ENCODE data around the gene KRT80.

KRT80 gene

DNA sequence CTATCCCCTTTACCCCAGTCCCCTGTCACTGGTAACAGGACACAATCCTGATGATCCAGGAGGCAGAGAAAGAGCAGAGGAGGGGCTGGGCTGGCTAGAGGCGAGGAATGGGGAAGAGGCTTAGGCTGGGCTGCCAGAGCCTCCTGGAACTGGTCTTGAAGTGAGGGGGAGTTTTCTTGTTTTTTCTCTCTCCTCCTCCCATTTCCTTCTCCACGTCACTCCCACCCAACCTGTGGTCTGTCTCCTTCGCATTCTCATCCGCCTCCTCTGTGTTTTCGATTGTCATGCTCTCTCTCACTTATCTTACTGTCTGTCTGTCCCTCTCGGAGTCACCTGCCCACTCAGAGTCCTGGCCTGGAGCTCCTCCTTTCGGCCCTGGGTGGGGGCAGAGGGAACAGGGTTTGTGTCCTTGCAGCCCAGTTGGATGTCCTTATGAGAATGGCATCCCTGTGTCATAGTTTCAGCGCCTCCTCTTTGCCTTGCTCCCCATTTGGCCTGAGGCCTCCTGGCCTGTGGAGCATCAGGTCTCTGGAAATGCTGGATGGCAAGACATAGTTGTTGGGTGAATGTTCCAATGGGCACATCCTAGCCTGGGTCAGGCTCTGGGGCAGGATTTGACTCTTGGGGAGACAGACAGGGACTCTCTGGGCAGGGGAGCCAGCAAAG, 3.4 kb upstream of the KRT80 start:
- DNase-seq, result no peak

DNA sequence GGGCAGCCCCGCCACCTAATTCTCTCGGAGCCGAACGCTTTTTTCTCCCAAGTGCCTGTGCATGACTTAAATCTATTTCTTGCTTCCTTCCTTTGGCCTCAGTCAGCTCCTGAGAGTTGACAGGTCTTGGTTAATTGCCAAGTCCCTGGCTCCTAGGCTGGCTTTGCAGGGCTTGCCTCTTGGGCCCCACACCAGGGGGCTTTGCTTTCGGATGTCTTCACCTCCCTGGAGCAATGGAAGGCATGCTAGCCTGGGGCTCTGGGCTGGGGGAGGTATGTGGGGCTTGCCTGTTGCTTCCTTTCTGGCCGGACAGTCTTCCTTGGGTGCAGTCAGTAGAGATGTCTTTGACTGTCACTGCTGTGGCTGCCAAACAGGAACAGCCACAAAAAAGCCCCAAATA, 2.2 kb upstream of the KRT80 start:
- DNase-seq, result no peak

DNA sequence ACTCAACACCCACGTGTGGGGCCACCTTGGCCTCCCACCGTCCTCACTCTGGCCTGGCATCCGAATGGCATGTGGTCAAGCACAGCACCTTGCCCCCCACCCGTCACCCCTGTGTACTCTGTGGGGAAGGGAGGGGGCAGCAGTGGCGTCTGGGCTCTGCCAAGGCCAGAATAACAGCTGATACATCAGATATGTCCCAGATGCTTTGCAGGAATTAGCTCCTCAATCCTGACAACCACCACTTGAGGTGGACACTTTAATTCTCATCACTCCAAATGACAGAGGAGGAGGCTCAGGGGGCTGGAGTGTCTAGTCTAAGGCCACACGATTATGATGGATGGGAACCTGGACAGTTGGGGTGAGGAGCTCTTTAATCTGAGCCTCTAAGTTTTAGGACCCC, 1.7 kb upstream of the KRT80 start:
- DNase-seq, result no peak

DNA sequence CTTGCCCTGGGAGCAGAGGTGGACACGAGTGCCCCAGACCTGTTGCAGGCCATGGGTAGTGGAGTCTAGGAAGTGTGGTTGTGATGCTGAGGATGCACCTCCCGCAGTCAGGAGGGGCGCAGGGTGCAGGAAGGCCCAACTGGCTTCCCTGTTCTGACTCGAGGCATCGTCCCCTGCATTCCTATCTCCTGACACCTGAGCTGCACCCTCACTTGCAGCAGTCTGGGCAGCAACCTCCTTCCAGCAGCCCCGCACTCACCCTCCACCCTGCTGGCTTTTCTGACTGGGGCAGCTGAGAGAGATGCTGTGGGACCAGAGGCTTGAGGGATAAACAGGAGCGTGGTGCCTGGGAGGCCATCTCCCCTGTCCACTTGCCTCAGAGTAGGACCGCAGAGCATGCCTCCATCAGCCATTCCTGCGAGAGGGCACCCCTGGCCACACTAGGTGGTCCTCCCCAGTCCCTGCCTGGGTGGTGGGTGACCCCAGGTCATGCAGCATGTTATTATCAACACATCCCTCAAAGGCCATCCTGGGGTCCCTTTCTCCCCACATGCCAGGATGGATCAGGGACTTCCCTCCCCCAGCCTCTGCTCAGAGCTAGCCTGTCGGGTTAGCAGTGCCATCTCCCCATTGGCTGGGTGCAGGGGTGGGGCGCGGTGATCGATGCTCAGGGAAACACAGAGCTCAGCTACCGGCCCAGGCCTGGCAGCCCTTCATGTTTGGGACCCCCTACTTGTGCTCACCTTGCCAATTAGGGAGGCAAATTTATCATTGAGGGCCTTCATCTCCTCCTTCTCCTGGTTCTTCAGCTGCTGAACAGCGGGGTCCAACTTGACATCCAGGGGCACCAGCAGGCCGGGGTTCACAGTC, 719 bp downstream of the KRT80 start:
- DNase-seq, result no peak

DNA sequence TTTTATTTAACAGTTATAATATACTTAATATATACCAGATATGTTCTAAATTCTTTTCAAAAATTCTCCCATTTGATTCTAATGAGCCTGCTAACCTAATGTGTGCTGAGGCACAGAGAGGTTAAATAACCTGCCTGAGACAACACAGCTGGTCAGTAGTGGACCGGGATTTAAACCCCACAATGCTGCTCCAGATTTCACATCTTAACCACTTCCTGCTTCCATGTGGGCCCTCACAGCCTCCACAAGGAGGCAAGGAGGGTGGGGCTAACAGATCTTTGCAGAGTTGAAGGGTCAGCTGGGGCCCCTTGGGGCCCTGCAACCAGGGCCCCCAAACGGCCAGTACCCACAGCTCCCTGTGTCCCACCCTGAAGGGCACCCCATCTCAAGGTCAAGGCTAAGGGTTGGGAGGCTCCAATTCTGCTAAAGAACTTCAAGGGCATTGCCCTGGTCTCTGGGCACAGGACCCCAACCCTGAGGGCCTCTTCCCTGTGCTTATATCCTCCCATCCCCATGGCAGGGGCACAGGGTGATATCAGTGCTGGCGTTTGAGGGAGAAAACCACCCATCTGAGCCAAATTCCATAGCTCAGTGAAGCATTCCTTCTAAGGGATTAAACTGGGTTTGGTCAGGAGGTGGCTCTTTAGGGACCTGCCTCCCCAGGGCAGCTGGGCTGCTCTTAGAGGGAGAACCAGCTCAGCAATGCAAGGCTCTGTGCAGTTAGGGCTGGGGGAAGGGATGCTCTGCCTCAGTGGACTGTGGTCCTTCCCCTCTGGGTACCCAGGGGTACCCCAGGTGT, 2.2 kb downstream of the KRT80 start:
- no peak for DNase-seq

DNA sequence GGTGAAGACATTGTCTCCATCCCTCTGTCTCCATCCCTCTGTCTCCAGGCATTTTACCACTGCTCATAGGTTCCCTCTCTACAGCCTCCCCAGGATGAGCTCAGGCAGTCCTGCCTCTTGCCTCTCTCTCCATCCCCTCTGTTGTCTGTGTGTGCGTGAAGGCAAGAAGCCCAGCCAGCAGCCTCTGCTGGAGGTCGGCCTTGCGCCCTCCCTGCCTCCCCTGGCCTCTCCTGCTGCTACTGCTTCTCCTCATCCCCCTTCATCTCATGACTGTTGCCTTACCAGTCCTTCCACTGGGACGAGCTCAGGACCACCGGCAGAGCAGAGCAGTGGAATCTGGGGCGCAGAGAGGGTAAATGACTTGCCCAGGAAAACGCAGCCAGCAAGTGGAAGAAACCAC, 3.2 kb downstream of the KRT80 start:
- DNase-seq, result no peak

DNA sequence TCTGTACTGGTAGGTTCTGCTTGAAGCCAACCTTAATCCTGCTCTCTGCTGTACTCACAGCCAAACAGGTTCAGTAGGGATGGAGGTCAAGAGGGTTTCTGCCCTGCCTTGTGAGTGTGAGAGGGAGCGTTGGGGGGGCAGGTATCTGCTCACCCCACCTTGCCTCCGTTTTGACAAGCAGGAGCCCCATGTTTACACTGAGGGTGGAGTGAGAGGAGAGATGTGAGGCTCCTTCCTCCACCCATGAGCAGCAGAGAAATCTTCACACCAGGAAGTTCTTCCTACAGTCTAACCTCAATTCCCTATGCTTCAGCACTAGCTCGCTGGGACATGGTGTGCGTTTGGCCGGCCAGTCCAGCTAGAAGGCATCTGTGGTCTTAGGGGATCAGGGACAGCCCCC, 4.2 kb downstream of the KRT80 start:
- DNase-seq, result no peak

DNA sequence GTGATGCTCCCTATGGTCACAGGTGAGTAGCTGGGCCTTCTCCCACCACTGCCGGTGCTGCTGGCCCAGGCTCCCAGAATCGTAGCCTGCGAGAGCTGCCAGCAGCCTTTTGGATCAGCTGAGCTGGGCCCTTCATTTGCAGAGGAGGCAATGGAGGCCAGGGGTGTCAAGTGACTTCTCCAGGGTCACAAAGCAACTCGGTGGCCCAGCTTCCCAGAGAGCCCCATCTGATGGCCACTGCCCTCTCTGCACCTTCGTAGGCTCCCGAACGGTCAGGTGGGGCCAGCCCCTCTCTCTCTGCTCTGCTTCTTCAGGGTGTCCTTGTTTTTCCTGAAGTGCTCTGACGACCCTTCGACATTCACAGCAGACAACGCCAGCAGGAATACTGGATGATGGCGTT, 4.6 kb downstream of the KRT80 start:
- no peak for DNase-seq

DNA sequence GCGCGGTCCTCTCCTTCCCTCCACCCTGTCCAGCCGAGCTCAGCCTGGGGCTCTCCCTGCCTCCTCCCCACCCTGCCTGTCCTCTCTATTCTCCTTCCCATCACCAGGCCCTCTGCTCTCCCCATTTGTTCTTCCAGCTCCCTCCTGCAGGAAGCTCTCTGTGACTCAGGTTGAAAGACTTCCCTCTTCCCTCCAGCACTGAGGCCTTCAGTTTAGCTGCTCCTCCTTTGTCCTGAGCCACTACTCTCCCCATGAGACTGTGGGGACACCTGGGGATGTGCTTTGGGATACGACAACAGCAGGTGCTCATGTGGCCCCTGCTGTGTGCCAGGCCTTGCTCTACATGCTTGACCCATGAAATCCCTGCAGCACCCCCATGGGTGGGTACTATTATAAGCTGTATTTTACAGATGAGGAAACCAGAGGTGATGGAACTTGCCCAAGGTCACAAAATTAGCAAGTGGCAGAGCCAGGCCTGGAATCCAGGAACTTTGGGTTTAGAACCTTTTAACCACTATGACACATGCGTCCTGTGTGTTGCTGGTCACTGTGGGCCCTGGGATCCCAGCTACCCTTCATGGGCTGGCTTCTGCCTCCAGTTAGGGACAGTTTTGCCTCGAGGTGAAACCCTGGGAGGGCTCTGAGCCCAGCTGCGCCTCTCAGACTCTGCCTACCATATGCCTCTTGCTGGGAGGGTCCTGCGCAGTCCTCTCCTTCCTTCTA, 5.5 kb downstream of the KRT80 start:
- no peak for DNase-seq

DNA sequence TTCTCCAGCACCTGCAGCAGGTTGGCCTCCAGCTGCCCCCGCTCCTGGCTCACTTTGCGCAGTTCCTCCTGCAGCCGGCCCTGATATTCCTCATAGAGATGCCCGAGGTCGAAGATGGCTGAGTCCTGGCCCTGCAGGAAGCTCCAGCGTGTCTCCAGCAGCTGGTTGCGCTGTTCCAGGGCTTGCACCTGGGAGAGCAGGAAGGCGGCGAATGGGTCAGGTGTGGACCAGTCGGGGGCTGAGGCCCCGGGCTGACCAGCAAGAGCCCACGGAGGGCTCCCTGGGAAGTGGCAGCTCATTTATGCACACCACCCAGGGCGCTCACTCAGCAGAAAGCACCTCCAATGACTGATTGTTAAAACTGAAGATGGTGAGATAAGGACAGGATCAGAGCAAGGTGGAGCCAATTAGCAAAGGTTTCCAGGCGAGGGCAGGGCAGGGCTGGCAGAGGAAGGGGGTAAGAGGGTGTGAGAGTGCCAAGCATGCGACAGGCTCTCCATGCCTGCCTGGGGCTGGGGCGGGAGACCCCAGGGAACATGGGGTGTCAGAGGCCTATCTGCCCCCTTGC, 6.3 kb downstream of the KRT80 start:
- no peak for DNase-seq

DNA sequence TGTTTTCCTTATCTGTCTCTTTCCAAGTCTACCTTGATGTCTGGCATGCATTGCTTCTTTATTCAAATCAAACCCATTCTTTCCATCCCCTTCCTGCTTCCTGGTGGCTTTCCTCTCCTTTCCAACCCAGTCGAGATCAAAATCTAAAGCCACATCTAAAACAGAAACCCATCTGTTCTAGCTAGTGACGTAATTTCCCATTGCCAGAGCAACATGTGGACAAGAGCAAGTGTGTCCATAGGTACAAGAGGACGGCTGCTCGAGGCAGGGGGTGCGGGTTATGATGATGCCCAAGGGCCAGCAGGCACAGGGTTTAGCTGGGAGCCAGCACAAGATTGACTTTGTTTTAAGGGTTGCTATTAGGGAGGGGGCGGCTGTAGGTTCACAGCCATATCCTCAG, 7.0 kb downstream of the KRT80 start:
- no peak for DNase-seq

DNA sequence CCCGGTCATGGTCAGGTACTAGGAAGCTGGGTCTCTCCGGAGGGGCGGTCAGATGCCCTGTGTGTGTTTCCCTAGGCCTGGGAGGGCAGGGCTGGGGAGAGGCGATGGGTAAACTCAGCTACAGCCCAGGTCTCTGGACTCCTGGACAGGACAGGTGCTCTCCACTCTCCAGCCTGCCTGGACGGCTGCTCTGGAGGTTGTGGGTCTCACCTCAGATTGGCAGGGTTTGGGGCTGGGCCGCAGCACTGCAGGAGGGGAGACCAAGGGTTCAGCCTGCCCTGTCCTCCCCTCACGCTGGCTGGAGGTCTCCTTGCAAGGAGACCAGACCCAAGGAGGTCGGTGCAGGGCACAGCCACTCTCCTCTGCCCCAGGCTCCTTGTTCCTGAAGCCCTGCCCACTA, 7.8 kb downstream of the KRT80 start:
- DNase-seq, result no peak

DNA sequence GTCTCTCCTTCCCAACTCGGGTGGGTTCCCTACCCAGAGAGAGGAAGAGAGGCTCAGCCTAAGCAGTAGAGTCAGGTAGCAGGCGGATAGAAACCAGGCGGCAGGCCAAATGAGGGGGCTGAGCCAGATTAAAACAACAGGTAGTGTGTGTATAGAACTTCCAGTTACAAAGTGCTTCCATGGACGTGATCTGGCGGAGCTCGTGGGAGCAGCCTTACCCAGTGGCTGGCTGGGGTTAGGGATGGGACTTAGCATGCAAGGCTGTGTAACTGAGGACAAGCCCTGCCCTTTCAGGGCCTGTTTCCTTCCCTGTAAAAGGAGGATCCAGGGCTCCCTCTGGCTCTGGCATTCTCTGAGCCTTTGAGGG, 8.3 kb downstream of the KRT80 start:
- DNase-seq, result no peak

DNA sequence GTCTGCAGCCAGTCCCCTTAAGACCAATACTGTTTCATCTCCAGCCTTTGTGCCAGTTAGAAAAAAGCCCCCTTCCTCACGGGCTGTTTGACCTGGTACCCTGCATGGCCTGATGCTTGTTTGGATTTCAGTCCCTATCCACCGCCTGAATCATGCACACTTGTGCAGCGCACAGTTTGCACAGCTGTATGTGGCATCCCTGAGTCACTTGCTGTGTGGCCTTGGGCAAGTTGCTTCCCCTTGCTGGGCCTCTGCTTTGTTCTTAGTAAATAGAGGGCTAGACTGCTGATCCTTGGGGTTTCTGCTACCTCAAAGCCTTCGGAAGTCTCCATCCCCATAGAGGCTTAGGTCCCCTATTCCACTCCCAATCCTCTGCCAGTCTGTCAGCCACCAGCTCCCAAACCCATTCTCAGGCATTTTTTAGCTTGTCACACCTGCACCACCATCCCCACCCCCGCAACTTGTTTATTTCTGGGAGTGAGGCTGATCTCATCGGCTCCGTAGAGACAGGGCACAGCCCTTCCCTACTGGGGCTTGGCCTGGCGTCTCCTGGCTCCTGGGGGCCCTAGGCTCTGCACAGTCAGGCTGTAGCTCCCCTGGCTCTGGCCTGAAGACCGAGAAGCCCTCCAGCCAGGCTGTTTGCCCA, 8.8 kb downstream of the KRT80 start:
- DNase-seq, result no peak

DNA sequence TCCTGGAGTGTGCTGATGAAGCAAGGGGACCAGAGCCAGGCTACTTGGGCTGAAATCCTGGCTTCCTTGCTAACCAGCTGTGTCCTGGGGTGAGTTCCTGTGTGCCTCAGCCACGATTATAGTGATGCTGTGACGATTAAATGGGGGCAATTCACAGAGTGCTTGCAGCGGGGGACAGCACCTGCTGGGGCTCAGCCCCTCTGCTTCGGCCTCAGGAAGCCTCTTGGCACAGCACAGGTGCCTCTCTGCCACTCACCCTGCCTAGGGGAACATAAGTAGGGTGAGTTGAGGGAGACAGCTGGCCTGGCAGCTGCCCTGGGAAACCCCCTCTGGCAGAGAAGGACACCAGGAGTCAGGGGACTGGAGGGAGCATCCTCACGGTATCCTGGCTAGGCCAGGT, 9.4 kb downstream of the KRT80 start:
- no peak for DNase-seq

DNA sequence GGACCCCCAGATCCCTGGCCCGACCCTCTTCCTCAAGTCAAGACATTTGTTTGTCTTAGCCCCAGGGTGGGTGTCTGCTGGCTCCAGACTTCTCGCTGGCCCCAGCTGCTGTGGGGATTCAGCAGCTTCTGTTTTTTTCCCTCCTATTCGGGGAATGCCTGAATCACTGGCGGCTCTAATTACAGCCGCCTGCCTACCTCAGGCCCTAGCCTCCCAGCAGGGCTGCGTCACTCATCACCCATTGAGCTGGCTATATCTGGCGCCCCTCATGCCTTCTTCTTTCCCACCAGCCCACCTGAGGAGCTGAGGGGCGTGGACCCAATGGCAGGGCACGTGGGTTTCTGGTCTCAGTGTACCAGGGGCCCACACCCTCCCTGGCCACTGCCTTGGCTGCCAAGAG, 10.1 kb downstream of the KRT80 start:
- DNase-seq, result no peak

DNA sequence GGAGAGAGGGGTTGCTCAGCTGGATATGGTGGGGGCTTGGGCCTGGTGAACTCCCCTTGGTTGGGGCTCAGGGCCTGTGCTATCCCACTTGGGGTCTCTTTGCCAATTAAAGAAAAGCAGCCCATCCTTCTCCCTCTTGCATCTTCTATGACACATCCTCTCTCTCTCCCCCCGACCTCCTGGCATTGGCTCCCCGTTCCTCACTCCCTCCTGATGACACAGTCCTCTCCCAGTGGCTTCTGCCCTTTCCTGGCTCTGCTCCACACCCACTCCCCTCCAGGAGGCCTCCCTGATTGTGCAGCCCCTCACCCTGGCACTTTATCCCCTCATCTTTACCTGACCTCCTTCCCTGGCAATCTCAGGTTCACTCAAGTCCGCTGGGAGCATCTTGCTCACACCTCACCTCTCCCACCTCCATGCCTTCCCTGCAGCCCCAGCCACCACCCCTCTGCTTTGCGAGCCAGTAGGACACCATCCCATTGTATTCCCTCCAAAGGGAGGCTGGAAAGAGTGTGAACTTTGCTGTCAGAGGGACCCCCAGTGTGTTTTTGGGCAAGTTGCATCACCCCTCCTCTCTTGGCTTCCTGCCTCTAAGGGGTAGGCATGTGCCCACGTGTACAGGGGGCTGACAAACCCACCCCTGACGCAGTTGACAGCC, 10.7 kb downstream of the KRT80 start:
- no peak for DNase-seq

DNA sequence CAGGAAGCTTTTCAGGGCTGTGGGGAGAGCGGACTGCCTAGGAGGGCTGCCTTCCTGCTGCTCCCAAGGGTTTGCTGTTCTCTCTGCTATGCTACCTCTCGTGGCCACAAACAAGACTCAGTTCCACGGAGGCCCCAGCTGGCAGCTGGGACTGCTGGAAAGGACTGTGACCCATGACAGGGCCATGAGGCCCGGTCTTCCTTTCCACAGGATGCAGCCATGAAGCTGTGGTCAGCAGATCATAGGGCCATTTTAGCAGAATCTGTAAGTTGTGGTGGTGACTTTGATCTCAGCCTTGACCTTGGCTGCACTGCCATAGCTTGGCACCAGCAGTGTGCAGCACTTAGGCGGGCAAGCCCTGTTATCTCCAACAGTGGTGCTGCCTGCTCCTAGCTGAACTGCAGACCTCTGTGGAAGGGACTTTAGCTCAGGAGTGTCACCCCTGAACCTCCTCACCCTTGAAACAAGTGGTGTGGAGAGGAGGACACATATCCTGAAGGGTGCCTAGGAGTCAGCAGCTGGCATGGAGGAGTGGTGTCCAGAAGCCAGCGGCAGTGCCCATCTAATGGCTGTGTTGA, 12.3 kb downstream of the KRT80 start:
- DNase-seq, result no peak

DNA sequence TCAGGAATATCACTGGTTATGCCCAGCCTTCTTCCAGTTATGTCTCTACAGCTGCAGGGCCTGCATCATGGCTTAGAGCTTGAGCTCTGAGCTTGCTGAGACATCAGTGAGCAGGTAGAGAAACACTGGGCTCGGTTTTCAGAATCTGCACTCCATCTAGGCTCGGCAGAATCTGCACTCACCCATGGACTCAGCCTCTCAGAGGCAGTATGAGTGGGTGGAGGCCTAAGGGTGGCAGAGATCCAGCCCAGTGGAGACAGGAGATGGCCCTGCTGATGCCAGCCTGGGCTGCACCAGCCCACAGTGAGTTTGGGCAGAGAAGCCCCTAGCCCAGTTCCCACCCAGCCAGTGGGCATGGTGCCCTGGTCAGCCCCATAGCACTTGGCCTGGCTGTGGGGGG, 12.8 kb downstream of the KRT80 start:
- DNase-seq, result no peak

DNA sequence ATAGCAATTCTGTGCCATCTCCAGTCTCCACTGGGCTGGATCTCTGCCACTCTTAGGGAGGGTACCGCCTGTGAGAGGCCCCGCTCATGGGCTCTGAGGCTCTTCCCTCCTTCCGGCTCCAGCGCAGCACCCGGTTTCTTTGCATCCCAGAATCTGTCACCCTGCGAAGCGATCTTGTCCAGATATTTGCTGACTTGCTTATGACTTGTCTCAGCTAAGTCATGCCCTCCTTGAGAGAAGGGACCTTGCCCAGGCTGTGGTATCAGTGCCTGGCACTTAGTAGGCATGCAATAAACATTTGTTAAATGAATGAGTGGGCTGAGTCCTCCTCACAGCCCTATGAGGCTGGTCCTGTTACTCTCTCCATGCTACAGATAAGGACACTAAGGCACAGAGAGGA, 13.4 kb downstream of the KRT80 start:
- no peak for DNase-seq

Data from activated CD4-positive, CD25-positive, alpha-beta regulatory T cell treated with anti-CD3 and anti-CD28 coated beads, Interleukin-2, amount 50 U/mL, for 72 hours (primary cell).